Vagina (tissue), 2 donors: ENCODE results near the gene NSUN7.

Experiments
- CTCF ChIP-seq, 3 experiments: fragments of 450-650 bp in 2 of 3; fragments of 200-600 bp in 1 of 3; sonication (generic) in 1 of 3; IDR thresholded peaks; one replicate each; pipeline ENCODE4 v1.5.1; 2017 to 2019; ENCODE audit warnings: antibody characterized with exemption in 3 of 3, mild to moderate bottlenecking in 2 of 3, moderate library complexity in 2 of 3
- POLR2A ChIP-seq, 2 donors: fragments of 450-650 bp; IDR thresholded peaks; one replicate each; pipeline ENCODE4 v1.6.1; 2017; ENCODE audit warnings: antibody characterized with exemption in 2 of 2, mild to moderate bottlenecking in 2 of 2, moderate library complexity in 2 of 2
- POLR2AphosphoS5 ChIP-seq, 2 donors: sonication (generic); formaldehyde crosslinking; IDR thresholded peaks; one replicate each; pipeline ENCODE4 v1.9.0; 2017; ENCODE audit warnings: antibody characterized with exemption in 2 of 2, mild to moderate bottlenecking in 2 of 2, low read depth in 1 of 2; ENCODE audit not compliant: insufficient read depth in 1 of 2

DNA sequence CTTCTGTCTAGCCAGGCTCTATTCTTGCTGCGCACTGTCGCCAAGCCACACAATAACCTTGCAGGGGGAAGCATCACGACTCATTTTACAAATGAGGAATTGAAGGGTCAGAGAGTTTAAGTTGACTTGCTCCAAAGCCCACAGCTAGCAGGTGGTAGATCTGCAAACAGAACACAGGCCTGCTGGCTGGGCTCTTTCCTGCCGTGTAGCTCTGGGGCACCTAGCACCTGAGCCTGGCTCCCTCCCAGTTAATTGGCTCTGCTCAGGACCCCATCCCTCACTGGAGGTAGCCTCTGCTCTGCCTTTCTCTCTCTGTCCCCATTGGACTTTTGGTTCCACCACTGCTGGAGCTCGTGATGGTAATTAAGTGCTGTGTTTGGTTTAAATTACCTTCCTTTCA lies 98.5 kb downstream of the NSUN7 start:
- TF ChIP-seq CTCF (IDR thresholded peaks at IDR 0.05) (no peak), POLR2A (IDR thresholded peaks at IDR 0.05) (no peak), POLR2AphosphoS5 (IDR thresholded peaks at IDR 0.05; ENCODE audit: insufficient read depth in 1 of 2, low read depth in 1 of 2) (no peak)
